H9 (cell line): ENCODE data around the gene ZCCHC3. TPM values are rescaled to one million over a fixed set of nuclear protein-coding genes. Genes with fewer than 3 reads are reported as not detected.

ENCODE experiments used
- DNase-seq: peaks from one replicate; pipeline ENCODE4 v3.0.0-alpha.2; 2017
- H2AFZ ChIP-seq: one replicate; pipeline ENCODE4 v1.6.1; 2013; ENCODE audit warnings: mild to moderate bottlenecking, low read length, control low read depth, moderate library complexity
- H2AK5ac ChIP-seq: 2 replicates; pipeline ENCODE4 v1.6.1; 2013; ENCODE audit warnings: low read length, control low read depth, mixed read lengths; ENCODE audit not compliant: insufficient read length
- H2BK120ac ChIP-seq: one replicate; pipeline ENCODE4 v1.6.1; 2013; ENCODE audit warnings: low read depth, mild to moderate bottlenecking, low read length, control low read depth, inconsistent platforms; ENCODE audit not compliant: poor library complexity, severe bottlenecking
- H2BK12ac ChIP-seq: 2 replicates; pipeline ENCODE4 v1.6.1; 2013; ENCODE audit warnings: low read length, control low read depth, mixed read lengths, low read depth; ENCODE audit not compliant: insufficient read length
- H2BK15ac ChIP-seq: 2 replicates; pipeline ENCODE4 v1.6.1; 2013; ENCODE audit warnings: low read depth, low read length, control low read depth
- H2BK20ac ChIP-seq: one replicate; pipeline ENCODE4 v1.6.1; 2013; ENCODE audit warnings: low read depth, mild to moderate bottlenecking, low read length, control low read depth, inconsistent platforms; ENCODE audit not compliant: poor library complexity, severe bottlenecking
- H2BK5ac ChIP-seq: 2 replicates; pipeline ENCODE4 v1.6.1; 2013; ENCODE audit warnings: low read length, control low read depth, mixed read lengths; ENCODE audit not compliant: insufficient read length
- H3K14ac ChIP-seq: 2 replicates; pipeline ENCODE4 v1.6.1; 2013; ENCODE audit warnings: low read length, control low read depth; ENCODE audit not compliant: insufficient read depth
- H3K18ac ChIP-seq: 2 replicates; pipeline ENCODE4 v1.6.1; 2013; ENCODE audit warnings: low read depth, mild to moderate bottlenecking, mixed read lengths, low read length, control low read depth; ENCODE audit not compliant: insufficient read length
- H3K23ac ChIP-seq: 2 replicates; pipeline ENCODE4 v1.6.1; 2013; ENCODE audit warnings: low read length, control low read depth, mixed read lengths, low read depth; ENCODE audit not compliant: insufficient read length
- H3K23me2 ChIP-seq: 2 replicates; pipeline ENCODE4 v1.6.1; 2013; ENCODE audit warnings: low read depth, mild to moderate bottlenecking, mixed read lengths, low read length, control low read depth; ENCODE audit not compliant: insufficient read length, poor library complexity, severe bottlenecking
- H3K27ac ChIP-seq: 2 replicates; pipeline ENCODE4 v1.5.1; 2013; ENCODE audit warnings: low read length, control low read depth, mixed read lengths, low read depth; ENCODE audit not compliant: insufficient read length
- H3K27me3 ChIP-seq: 2 replicates; pipeline ENCODE4 v1.6.1; 2013; ENCODE audit warnings: low read length, control low read depth, inconsistent platforms; ENCODE audit not compliant: insufficient read depth
- H3K4ac ChIP-seq: 2 replicates; pipeline ENCODE4 v1.6.1; 2013; ENCODE audit warnings: low read depth, mild to moderate bottlenecking, control low read depth, inconsistent platforms, low read length, moderate library complexity
- H3K4me1 ChIP-seq: 2 replicates; pipeline ENCODE4 v1.6.1; 2013; ENCODE audit warnings: low read length, control low read depth, inconsistent platforms; ENCODE audit not compliant: insufficient read depth
- H3K4me2 ChIP-seq: 2 replicates; pipeline ENCODE4 v1.6.1; 2013; ENCODE audit warnings: low read length, control low read depth, mixed read lengths; ENCODE audit not compliant: insufficient read length, insufficient read depth
- H3K56ac ChIP-seq: 2 replicates; pipeline ENCODE4 v1.6.1; 2013; ENCODE audit warnings: low read depth, mild to moderate bottlenecking, mixed read lengths, low read length, control low read depth; ENCODE audit not compliant: insufficient read length
- H3K79me1 ChIP-seq: 2 replicates; pipeline ENCODE4 v1.6.1; 2013; ENCODE audit warnings: low read depth, mild to moderate bottlenecking, moderate library complexity, low read length, control low read depth, inconsistent platforms; ENCODE audit not compliant: insufficient read depth, poor library complexity, severe bottlenecking
- H3K79me2 ChIP-seq: 2 replicates; pipeline ENCODE4 v1.6.1; 2013; ENCODE audit warnings: low read length, control low read depth, inconsistent platforms; ENCODE audit not compliant: insufficient read depth
- H3K9ac ChIP-seq: 2 replicates; pipeline ENCODE4 v1.6.1; 2013; ENCODE audit warnings: low read length, control low read depth, mixed read lengths; ENCODE audit not compliant: insufficient read length; ENCODE audit errors: extremely low read depth
- H3K9me3 ChIP-seq: one replicate; pipeline ENCODE4 v1.6.1; 2013; ENCODE audit warnings: low read depth, low read length, inconsistent platforms; ENCODE audit not compliant: control insufficient read depth
- H3T11ph ChIP-seq: one replicate; pipeline ENCODE4 v1.6.1; 2013; ENCODE audit warnings: mild to moderate bottlenecking, low read length, control low read depth, inconsistent platforms
- H4K20me1 ChIP-seq: one replicate; pipeline ENCODE4 v1.6.1; 2013; ENCODE audit not compliant: control insufficient read depth, insufficient read length, insufficient read depth
- H4K5ac ChIP-seq: 2 replicates; pipeline ENCODE4 v1.6.1; 2013; ENCODE audit warnings: low read depth, mild to moderate bottlenecking, mixed read lengths, low read length, control low read depth; ENCODE audit not compliant: insufficient read length
- H4K8ac ChIP-seq: replicated peaks from 2 replicates; pipeline ENCODE4 v1.6.1; 2013; ENCODE audit warnings: low read length, control low read depth, mixed read lengths, low read depth; ENCODE audit not compliant: insufficient read length
- H4K91ac ChIP-seq: 2 replicates; pipeline ENCODE4 v1.6.1; 2013; ENCODE audit warnings: low read depth, mild to moderate bottlenecking, moderate library complexity, mixed read lengths, low read length, control low read depth; ENCODE audit not compliant: insufficient read length
- H3K27ac Mint-ChIP-seq, 3 experiments: 2 replicates in 2 of 3; 3 replicates in 1 of 3; pipeline ENCODE4 v1.8.0; 2020 to 2021; ENCODE audit warnings: mixed read lengths in 3 of 3, mild to moderate bottlenecking in 1 of 3, moderate library complexity in 1 of 3
- H3K27me3 Mint-ChIP-seq: 2 replicates; pipeline ENCODE4 v1.8.0; 2021; ENCODE audit warnings: low read depth, mild to moderate bottlenecking, moderate library complexity, mixed read lengths
- H3K36me3 Mint-ChIP-seq, 3 experiments: 2 replicates in 2 of 3; 3 replicates in 1 of 3; pipeline ENCODE4 v1.8.0; 2020 to 2021; ENCODE audit warnings: low read depth in 3 of 3, mixed read lengths in 3 of 3; ENCODE audit not compliant: insufficient read depth in 1 of 3
- H3K4me1 Mint-ChIP-seq, 2 experiments: 2 replicates each; pipeline ENCODE4 v1.8.0; 2020; ENCODE audit warnings: mixed read lengths in 2 of 2
- H3K4me3 Mint-ChIP-seq, 2 experiments: 2 replicates in 1 of 2; 3 replicates in 1 of 2; pipeline ENCODE4 v1.8.0; 2020 to 2021; ENCODE audit warnings: mild to moderate bottlenecking in 2 of 2, mixed read lengths in 2 of 2, moderate library complexity in 1 of 2
- H3K9me3 Mint-ChIP-seq, 2 experiments: 2 replicates in 1 of 2; 3 replicates in 1 of 2; pipeline ENCODE4 v1.8.0; 2020; ENCODE audit warnings: mild to moderate bottlenecking in 2 of 2, mixed read lengths in 2 of 2, moderate library complexity in 1 of 2
- WGBS: extraction: QIAGEN DNeasy Blood & Tissue Kit; methylation state at CpG from one replicate; pipeline ENCODE4 v1.1.7; 2013; ENCODE audit warnings: missing lambda C conversion rate, low lambda C conversion rate, mixed read lengths; ENCODE audit not compliant: insufficient read length; ENCODE audit errors: extremely low coverage; 5-methylcytosine and 5-hydroxymethylcytosine counted together
- total RNA-seq: library from RNA; stranded (reverse); gene quantifications from 2 replicates; pipeline ENCODE4 v1.2.1, GENCODE V29; 2021
- TF ChIP-seq, protein P1 (sequence below): fragments of 200-600 bp; sonication (generic); conservative IDR thresholded peaks from 3 replicates; pipeline ENCODE4 v1.8.0; 2021; ENCODE audit warnings: antibody characterized with exemption, mild to moderate bottlenecking

ZCCHC3 gene
- total RNA-seq, 1 experiment from 2014 or later: 41.3 TPM

DNA sequence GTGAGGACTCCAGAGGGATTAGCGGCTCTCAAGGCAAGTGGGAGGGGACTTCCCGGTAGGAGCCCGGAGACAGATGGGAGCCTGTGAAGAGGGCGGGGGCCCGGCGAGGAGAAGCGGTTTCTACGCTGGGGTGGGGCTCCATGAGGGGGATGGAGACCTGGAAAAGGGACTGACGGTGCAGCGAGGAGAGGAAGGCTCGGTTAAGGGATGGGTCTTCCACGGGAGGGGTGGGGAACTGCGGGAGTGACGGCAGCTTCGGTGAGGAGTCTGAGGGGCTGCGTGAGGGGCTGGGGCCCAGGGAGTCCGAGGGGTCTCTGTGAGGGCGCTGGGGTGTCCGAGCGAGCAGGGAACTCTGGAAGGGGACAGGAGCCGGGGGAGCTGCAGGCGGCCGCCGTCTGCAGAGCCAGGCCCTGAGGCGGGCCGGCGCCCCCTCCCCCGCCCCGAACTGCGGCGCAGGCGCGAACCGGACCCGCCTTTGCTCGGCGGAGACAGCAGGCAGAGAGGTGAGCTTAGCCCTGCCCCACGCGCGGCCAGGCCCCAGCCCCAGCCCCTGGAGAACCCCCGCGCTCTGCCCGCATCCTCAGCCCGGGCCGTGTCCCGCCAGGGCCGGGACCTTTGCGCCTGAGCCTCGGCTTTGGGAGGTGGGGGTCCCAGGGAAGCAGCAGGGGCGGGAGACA lies 49.4 kb downstream of the ZCCHC3 start, which contains the start of gene NRSN2:
Gene NRSN2, plus strand, starts transcription at position 472 of the 677 bp plus-strand sequence. CDS start 2,533 bp downstream, outside the sequence.
- peak within 1 kb of the TSS; percentile 98 for H3K4me2 ChIP-seq
- TF ChIP-seq, protein P1, sequence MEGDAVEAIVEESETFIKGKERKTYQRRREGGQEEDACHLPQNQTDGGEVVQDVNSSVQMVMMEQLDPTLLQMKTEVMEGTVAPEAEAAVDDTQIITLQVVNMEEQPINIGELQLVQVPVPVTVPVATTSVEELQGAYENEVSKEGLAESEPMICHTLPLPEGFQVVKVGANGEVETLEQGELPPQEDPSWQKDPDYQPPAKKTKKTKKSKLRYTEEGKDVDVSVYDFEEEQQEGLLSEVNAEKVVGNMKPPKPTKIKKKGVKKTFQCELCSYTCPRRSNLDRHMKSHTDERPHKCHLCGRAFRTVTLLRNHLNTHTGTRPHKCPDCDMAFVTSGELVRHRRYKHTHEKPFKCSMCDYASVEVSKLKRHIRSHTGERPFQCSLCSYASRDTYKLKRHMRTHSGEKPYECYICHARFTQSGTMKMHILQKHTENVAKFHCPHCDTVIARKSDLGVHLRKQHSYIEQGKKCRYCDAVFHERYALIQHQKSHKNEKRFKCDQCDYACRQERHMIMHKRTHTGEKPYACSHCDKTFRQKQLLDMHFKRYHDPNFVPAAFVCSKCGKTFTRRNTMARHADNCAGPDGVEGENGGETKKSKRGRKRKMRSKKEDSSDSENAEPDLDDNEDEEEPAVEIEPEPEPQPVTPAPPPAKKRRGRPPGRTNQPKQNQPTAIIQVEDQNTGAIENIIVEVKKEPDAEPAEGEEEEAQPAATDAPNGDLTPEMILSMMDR: no peak
- no peak within 1 kb of the TSS for H3K4ac ChIP-seq
- DNase-seq: peak; percentile 66
- no peak within 1 kb of the TSS for H2AK5ac ChIP-seq
- H4K8ac ChIP-seq: no peak within 1 kb of the TSS
- peaks cover 21% of the 10 kb centered on the region for H3K27me3 Mint-ChIP-seq
- no peak within 1 kb of the TSS for H2BK20ac ChIP-seq
- peak within 1 kb of the TSS; percentile 64 for H3K18ac ChIP-seq
- no peaks in the 10 kb centered on the region for H3K79me1 ChIP-seq
- H3K27ac ChIP-seq: peak within 1 kb of the TSS; percentile 11
- WGBS: no CpG with 5 or more reads among the region's 50 CpGs
- no peak within 1 kb of the TSS for H2AFZ ChIP-seq
- no peaks in the 10 kb centered on the region for H3K79me2 ChIP-seq
- H3K9ac ChIP-seq: peak within 1 kb of the TSS; percentile 28
- H3K56ac ChIP-seq: no peak within 1 kb of the TSS
- H3K23ac ChIP-seq: no peak within 1 kb of the TSS
- no peak within 1 kb of the TSS for H4K5ac ChIP-seq
- H3K14ac ChIP-seq: peak within 1 kb of the TSS; percentile 69
- H3T11ph ChIP-seq: no peak within 1 kb of the TSS
- no peak within 1 kb of the TSS for H2BK5ac ChIP-seq
- H4K91ac ChIP-seq: no peak within 1 kb of the TSS
- peak within 1 kb of the TSS; percentile 86 to 89 for H3K4me3 Mint-ChIP-seq
- H2BK15ac ChIP-seq: no peak within 1 kb of the TSS
- no peaks in the 10 kb centered on the region; the same call in 1 of the 2 replicates for H3K4me1 ChIP-seq
- no peak within 1 kb of the TSS for H2BK12ac ChIP-seq
- H3K9me3 ChIP-seq: no peaks in the 10 kb centered on the region
- no peaks in the 10 kb centered on the region for H3K27me3 ChIP-seq
- H4K20me1 ChIP-seq: no peaks in the 10 kb centered on the region
- peak within 1 kb of the TSS; percentile 77 to 96 (median 91); a peak in 5 of 7 replicates for H3K27ac Mint-ChIP-seq
- peaks cover 15 to 23% of the 10 kb centered on the region in 2 experiments for H3K4me1 Mint-ChIP-seq
- peaks cover 2 to 4% (median 4%) of the 10 kb centered on the region in 3 experiments; a peak in 6 of 7 replicates for H3K36me3 Mint-ChIP-seq
- peaks cover 18% of the 10 kb centered on the region for H3K23me2 ChIP-seq
- no peaks in the 10 kb centered on the region; a peak in 1 of 5 replicates for H3K9me3 Mint-ChIP-seq
- no peak within 1 kb of the TSS for H2BK120ac ChIP-seq
